Spleen (tissue), 11 donors: ENCODE results near the gene PCDHGB1. TPM values are rescaled to one million over a fixed set of nuclear protein-coding genes. Genes with fewer than 3 reads are reported as not detected.
"Not testable (repeated sequence)": the region's sequence is repeated elsewhere in the genome, so short reads cannot be mapped to it uniquely, and the experiment has no call there.

ENCODE experiments used
- DNase-seq: peaks from one replicate; pipeline ENCODE4 v3.0.0-alpha.2; 2020
- H3K27ac ChIP-seq, 8 donors: fragments of 200-600 bp; sonication (generic) in 7 of 8; 1 replicate in 4 of 8; 2 replicates in 4 of 8; pipeline versions ENCODE4 v1.5.0 to v1.8.0; 2016 to 2021; ENCODE audit warnings: inconsistent platforms in 4 of 8, mild to moderate bottlenecking in 4 of 8, moderate library complexity in 1 of 8
- H3K27me3 ChIP-seq, 7 donors: fragments of 200-600 bp; sonication (generic) in 6 of 7; replicated peaks in 1 of 7; 1 replicate in 4 of 7; 2 replicates in 3 of 7; pipeline versions ENCODE4 v1.5.0 to v1.8.0; 2016 to 2021; ENCODE audit warnings: inconsistent platforms in 3 of 7, mild to moderate bottlenecking in 1 of 7
- H3K36me3 ChIP-seq, 6 donors: fragments of 200-600 bp; sonication (generic) in 5 of 6; 1 replicate in 4 of 6; 2 replicates in 2 of 6; pipeline versions ENCODE4 v1.5.0 to v1.8.0; 2016 to 2021; ENCODE audit warnings: inconsistent platforms in 2 of 6
- H3K4me1 ChIP-seq, 6 donors: fragments of 200-600 bp; sonication (generic) in 5 of 6; 1 replicate in 3 of 6; 2 replicates in 3 of 6; pipeline versions ENCODE4 v1.5.0 to v1.8.0; 2016 to 2021; ENCODE audit warnings: inconsistent platforms in 3 of 6
- H3K4me3 ChIP-seq, 8 donors: fragments of 200-600 bp; sonication (generic) in 7 of 8; 1 replicate in 4 of 8; 2 replicates in 4 of 8; pipeline versions ENCODE4 v1.5.0 to v1.8.0; 2016 to 2021; ENCODE audit warnings: inconsistent platforms in 4 of 8, mild to moderate bottlenecking in 4 of 8, moderate library complexity in 2 of 8
- H3K9me3 ChIP-seq, 8 donors: fragments of 200-600 bp; sonication (generic) in 7 of 8; 1 replicate in 4 of 8; 2 replicates in 4 of 8; pipeline versions ENCODE4 v1.5.0 to v1.8.0; 2016 to 2021; ENCODE audit warnings: inconsistent platforms in 4 of 8
- CTCF ChIP-seq, 11 experiments: fragments of 200-600 bp in 7 of 11; fragments of 450-650 bp in 4 of 11; sonication (generic) in 4 of 11; IDR thresholded peaks in 8 of 11; conservative IDR thresholded peaks in 3 of 11; 1 replicate in 7 of 11; 2 replicates in 4 of 11; pipeline versions ENCODE4 v1.4.0 to v1.8.0; 2016 to 2021; ENCODE audit warnings: antibody characterized with exemption in 11 of 11, inconsistent platforms in 4 of 11, mild to moderate bottlenecking in 1 of 11
- POLR2A ChIP-seq, 3 donors: fragments of 450-650 bp; IDR thresholded peaks; one replicate each; pipeline ENCODE4 v1.5.1; 2017; ENCODE audit warnings: antibody characterized with exemption in 3 of 3, mild to moderate bottlenecking in 1 of 3
- POLR2AphosphoS5 ChIP-seq, 3 donors: sonication (generic); formaldehyde crosslinking; IDR thresholded peaks; one replicate each; pipeline ENCODE4 v1.5.1; 2017; ENCODE audit warnings: antibody characterized with exemption in 3 of 3
- WGBS, 5 donors: extraction: QIAGEN DNeasy Blood & Tissue Kit in 3 of 5; methylation state at CpG; one replicate each; pipeline versions ENCODE4 v1.1.5 to v1.1.7; 2013 to 2018; 5-methylcytosine and 5-hydroxymethylcytosine counted together
- intact Hi-C: fragments of 100-400 bp; cut with DNase I; formaldehyde crosslinking; loops from one replicate; pipeline ENCODE4 v1.15.0; 2023; ENCODE audit warnings: low total_unique reads
- polyA plus RNA-seq, 3 donors: library from polyadenylated mRNA; stranded (reverse); fragments of 200-250 nt; gene quantifications; one replicate each; pipeline ENCODE4 v1.2.1, GENCODE V29; 2013
- total RNA-seq, 7 donors: library from RNA; depleted of rRNA in 3 of 7; stranded (reverse); fragments of >200 nt in 3 of 7; fragmentation: NEBNext Ultra II Directional in 4 of 7; extraction: Animal tissue kit (Norgen Biotek cat#: 25700) in 4 of 7; gene quantifications; one replicate each; pipeline versions ENCODE4 v1.1.0 to v1.2.1, GENCODE V29; 2016 to 2021
- donor health status: healthy with polysubstance abuse.
- donor health status: DM: no; HTN: no; CAD: no; lungs with moderate emphysema.
- donor health status: DM: no; HTN: no; CAD: no.
- donor health status: Bipolar disorder and iron deficiency.
- donor health status: healthy.
- donor health status: DM: no; HTN: no; CAD: no.
- donor health status: DM: yes; HTN: yes; CAD: no.

Gene PCDHGB1
- total and polyA plus RNA-seq, 10 donors, result 0.04 to 3.7 (median 1.5) TPM; not detected in 1

- Histone ChIP-seq H3K36me3 (no peaks in the 10 kb centered on the region), H3K9me3 (peaks cover 0 to 100% (median 98%) of the 10 kb centered on the region in 8 donors), H3K27ac (no peak within 1 kb of the TSS), H3K4me1 (no peaks in the 10 kb centered on the region), H3K27me3 (peaks cover 0 to 87% (median 10%) of the 10 kb centered on the region in 7 donors), H3K4me3 (peak within 1 kb of the TSS in 2 of 8 donors; percentile 25 to 55)
- WGBS, 5 donors, result 21 to 31% (median 23%) methylated on average over 19 to 27 of the region's 27 CpGs
- intact Hi-C loops, result no loop called here
- TF ChIP-seq POLR2AphosphoS5 (IDR thresholded peaks at IDR 0.05) (no peak), POLR2A (IDR thresholded peaks at IDR 0.05) (no peak), CTCF (IDR thresholded peaks at IDR 0.05 in 8 of 11, conservative IDR thresholded peaks at IDR 0.05 in 3 of 11) (peak in 4 of 11 experiments; percentile 11 to 32 (median 18))
- DNase-seq, result no peak
These were observed 23.9 kb downstream of the PCDHGB1 start, which contains the start of gene PCDHGA6 for GRCh38 chr5:141373673-141374317. PCDHGA6 (plus strand) TSS chr5:141373891; CDS start chr5:141374084, 193 bp downstream.

- intact Hi-C loops, result no loop called here
- H3K27me3 ChIP-seq, result peaks cover 0 to 79% (median 10%) of the 10 kb centered on the region in 7 donors
- H3K36me3 ChIP-seq, result no peaks in the 10 kb centered on the region
- DNase-seq, result no peak
- 51 to 66% (median 56%) methylated on average over 14 of the region's 14 CpGs for WGBS, 5 donors
- no peak overlapping the region for H3K27ac ChIP-seq
- no peaks in the 10 kb centered on the region for H3K4me1 ChIP-seq
- peaks cover 0 to 100% (median 98%) of the 10 kb centered on the region in 8 donors for H3K9me3 ChIP-seq
- no peak for TF ChIP-seq CTCF (IDR thresholded peaks at IDR 0.05 in 8 of 11, conservative IDR thresholded peaks at IDR 0.05 in 3 of 11)
- TF ChIP-seq POLR2A (IDR thresholded peaks at IDR 0.05), result no peak
- TF ChIP-seq POLR2AphosphoS5 (IDR thresholded peaks at IDR 0.05), result no peak
- peak overlapping the region in 1 of 8 donors; percentile 55 for H3K4me3 ChIP-seq
These were observed 24.7 kb downstream of the PCDHGB1 start for GRCh38 chr5:141374627-141375026.

- H3K4me3 ChIP-seq, intact Hi-C loops, H3K36me3 ChIP-seq, H3K27ac ChIP-seq, H3K4me1 ChIP-seq, DNase-seq: not testable (repeated sequence)
- H3K27me3 ChIP-seq, result peaks cover 0 to 75% (median 7%) of the 10 kb centered on the region in 7 donors
- 29 to 57% (median 52%) methylated on average over 10 to 43 of the region's 48 CpGs for WGBS, 5 donors
- peaks cover 0 to 100% (median 98%) of the 10 kb centered on the region in 8 donors for H3K9me3 ChIP-seq
These were observed 25.7 kb downstream of the PCDHGB1 start for GRCh38 chr5:141375444-141376155.

- Histone ChIP-seq H3K9me3 (peaks cover 0 to 100% (median 100%) of the 10 kb centered on the region in 8 donors), H3K4me1 (no peaks in the 10 kb centered on the region), H3K4me3 (peak within 1 kb of the TSS in 2 of 8 donors; percentile 19 to 44), H3K27ac (no peak within 1 kb of the TSS), H3K27me3 (peaks cover 0 to 81% (median 18%) of the 10 kb centered on the region in 7 donors), H3K36me3 (no peaks in the 10 kb centered on the region)
- no peak for DNase-seq
- no peak for TF ChIP-seq POLR2A (IDR thresholded peaks at IDR 0.05)
- TF ChIP-seq POLR2AphosphoS5 (IDR thresholded peaks at IDR 0.05), result no peak
- TF ChIP-seq CTCF (IDR thresholded peaks at IDR 0.05 in 8 of 11, conservative IDR thresholded peaks at IDR 0.05 in 3 of 11), result no peak
- WGBS, 5 donors, result 14 to 24% (median 22%) methylated on average over 32 to 37 of the region's 37 CpGs
- intact Hi-C loops, result no loop called here
These were observed 32.8 kb downstream of the PCDHGB1 start, which contains the start of gene PCDHGA7 for GRCh38 chr5:141382469-141383294. PCDHGA7 (plus strand) TSS chr5:141382742; CDS start chr5:141382900, 158 bp downstream.
